Measurements from ENCODE around the gene CDC42. TPM values are rescaled to one million over a fixed set of nuclear protein-coding genes. Genes with fewer than 3 reads are reported as not detected.

The CDC42 gene
- total RNA-seq, 3 donors from 2014 or later (not counting 1 experiment from before 2014, with no cell fraction given): 454 to 470 (median 463) TPM

GRCh38 chr1:22111620-22112019 is 59.1 kb downstream of the CDC42 start:
- Mint-ChIP-seq H3K36me3 (no peaks in the 10 kb centered on the region), H3K27me3 (ENCODE audit: low read depth in 2 of 2) (no peaks in the 10 kb centered on the region), H3K4me1 (peaks cover 59 to 74% of the 10 kb centered on the region in 2 donors), H3K4me3 (no peak overlapping the region), H3K27ac (peak overlapping the region; percentile 67 to 69), H3K9me3 (no peaks in the 10 kb centered on the region)
- Histone ChIP-seq H3K9me3 (ENCODE audit: control insufficient read depth, insufficient read depth, low read length) (no peaks in the 10 kb centered on the region), H3K4me1 (ENCODE audit: control insufficient read depth, insufficient read depth, low read length) (peaks cover 23% of the 10 kb centered on the region), H3K36me3 (ENCODE audit: control insufficient read depth, insufficient read depth, low read length) (peaks cover 54% of the 10 kb centered on the region), H3K4me3 (ENCODE audit: low read length) (no peak overlapping the region), H3K27ac (ENCODE audit: low read length) (no peak overlapping the region), H3K27me3 (ENCODE audit: control insufficient read depth, insufficient read depth, low read length) (no peaks in the 10 kb centered on the region)
- no peak for ATAC-seq
- DNase-seq: no peak
- no peak for TF ChIP-seq CTCF (IDR thresholded peaks at IDR 0.05)
- intact Hi-C loops (cut with micrococcal nuclease): no loop called here
- WGBS (ENCODE audit: insufficient coverage): 97% methylated on average over 3 of the region's 3 CpGs

- Histone ChIP-seq H3K36me3 (ENCODE audit: control insufficient read depth, insufficient read depth, low read length) (peaks cover 54% of the 10 kb centered on the region), H3K9me3 (ENCODE audit: control insufficient read depth, insufficient read depth, low read length) (no peaks in the 10 kb centered on the region), H3K27ac (ENCODE audit: low read length) (no peak overlapping the region), H3K4me1 (ENCODE audit: control insufficient read depth, insufficient read depth, low read length) (peaks cover 27% of the 10 kb centered on the region), H3K27me3 (ENCODE audit: control insufficient read depth, insufficient read depth, low read length) (no peaks in the 10 kb centered on the region), H3K4me3 (ENCODE audit: low read length) (no peak overlapping the region)
- H3K27ac Mint-ChIP-seq: peak overlapping the region; percentile 69 to 75
- no peak overlapping the region for H3K4me3 Mint-ChIP-seq
- no peak for TF ChIP-seq CTCF (IDR thresholded peaks at IDR 0.05)
- H3K4me1 Mint-ChIP-seq: peaks cover 63 to 78% of the 10 kb centered on the region in 2 donors
- intact Hi-C loops (cut with micrococcal nuclease): no loop called here
- no peak for DNase-seq
- no peaks in the 10 kb centered on the region for H3K36me3 Mint-ChIP-seq
- no peak for ATAC-seq
- 95% methylated on average over 3 of the region's 3 CpGs for WGBS (ENCODE audit: insufficient coverage)
- H3K9me3 Mint-ChIP-seq: no peaks in the 10 kb centered on the region
- no peaks in the 10 kb centered on the region for H3K27me3 Mint-ChIP-seq (ENCODE audit: low read depth in 2 of 2)
Observed at GRCh38 chr1:22112554-22112953, 60.0 kb downstream of the CDC42 start.

- Histone ChIP-seq H3K36me3 (ENCODE audit: control insufficient read depth, insufficient read depth, low read length) (peaks cover 40% of the 10 kb centered on the region), H3K27ac (ENCODE audit: low read length) (no peak overlapping the region), H3K27me3 (ENCODE audit: control insufficient read depth, insufficient read depth, low read length) (no peaks in the 10 kb centered on the region), H3K4me1 (ENCODE audit: control insufficient read depth, insufficient read depth, low read length) (peaks cover 32% of the 10 kb centered on the region), H3K9me3 (ENCODE audit: control insufficient read depth, insufficient read depth, low read length) (no peaks in the 10 kb centered on the region), H3K4me3 (ENCODE audit: low read length) (no peak overlapping the region)
- H3K4me1 Mint-ChIP-seq: peaks cover 60 to 80% of the 10 kb centered on the region in 2 donors
- DNase-seq: no peak
- intact Hi-C loops (cut with micrococcal nuclease): no loop called here
- no peak overlapping the region for H3K4me3 Mint-ChIP-seq
- no peak for TF ChIP-seq CTCF (IDR thresholded peaks at IDR 0.05)
- no peaks in the 10 kb centered on the region for H3K9me3 Mint-ChIP-seq
- no peak for ATAC-seq
- peak overlapping the region; percentile 68 to 69 for H3K27ac Mint-ChIP-seq
- 94% methylated on average over 18 of the region's 18 CpGs for WGBS (ENCODE audit: insufficient coverage)
- no peaks in the 10 kb centered on the region for H3K27me3 Mint-ChIP-seq (ENCODE audit: low read depth in 2 of 2)
- H3K36me3 Mint-ChIP-seq: no peaks in the 10 kb centered on the region
Observed at GRCh38 chr1:22114083-22115012, 61.8 kb downstream of the CDC42 start.
